GM19023 (cell line): Measurements from ENCODE around the gene MINDY1.

Experiments used
- ATAC-seq: cut with Tn5 transposase; IDR thresholded peaks from one replicate; pipeline ENCODE4 v1.9.1; 2021; ENCODE audit warnings: mild to moderate bottlenecking, moderate library complexity; ENCODE audit not compliant: unreplicated experiment

Gene MINDY1, protein sequence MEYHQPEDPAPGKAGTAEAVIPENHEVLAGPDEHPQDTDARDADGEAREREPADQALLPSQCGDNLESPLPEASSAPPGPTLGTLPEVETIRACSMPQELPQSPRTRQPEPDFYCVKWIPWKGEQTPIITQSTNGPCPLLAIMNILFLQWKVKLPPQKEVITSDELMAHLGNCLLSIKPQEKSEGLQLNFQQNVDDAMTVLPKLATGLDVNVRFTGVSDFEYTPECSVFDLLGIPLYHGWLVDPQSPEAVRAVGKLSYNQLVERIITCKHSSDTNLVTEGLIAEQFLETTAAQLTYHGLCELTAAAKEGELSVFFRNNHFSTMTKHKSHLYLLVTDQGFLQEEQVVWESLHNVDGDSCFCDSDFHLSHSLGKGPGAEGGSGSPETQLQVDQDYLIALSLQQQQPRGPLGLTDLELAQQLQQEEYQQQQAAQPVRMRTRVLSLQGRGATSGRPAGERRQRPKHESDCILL

DNA sequence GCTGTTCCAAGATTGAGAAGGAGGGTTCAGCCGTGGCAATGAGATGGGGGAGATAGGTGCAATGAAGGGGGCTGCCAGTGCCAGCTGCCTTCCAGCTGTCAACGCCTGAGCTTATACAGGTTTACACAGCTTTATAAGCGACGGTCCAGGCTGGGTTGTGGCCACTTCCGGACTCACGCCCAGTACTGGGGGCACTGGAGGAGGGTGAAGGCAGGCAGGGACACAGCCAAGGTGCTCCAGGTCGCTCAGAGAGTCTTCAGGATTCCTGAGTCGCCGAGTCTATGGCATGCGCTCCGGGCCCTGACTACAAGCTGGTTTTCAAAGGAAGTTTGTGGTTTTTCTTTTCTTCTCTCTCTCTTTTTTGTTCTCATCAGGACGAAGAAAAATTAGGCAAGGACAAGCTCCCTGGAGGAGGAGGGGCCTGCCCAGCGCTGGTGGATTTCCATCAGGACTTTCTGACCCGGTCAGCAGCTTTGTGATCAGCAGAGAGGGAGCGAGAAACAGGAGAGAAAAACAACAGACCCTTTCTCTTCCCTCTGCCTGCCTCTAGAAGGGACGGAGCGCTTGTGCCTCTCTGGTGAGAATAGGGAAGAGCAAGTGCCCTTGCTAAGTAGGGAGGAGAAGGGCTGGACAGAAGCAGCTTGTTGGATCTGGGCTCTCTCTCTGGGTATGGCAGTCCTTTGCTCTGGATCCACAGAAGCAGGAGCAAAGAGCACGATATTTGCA is at the start of gene MINDY1:
Gene MINDY1, minus strand, starts transcription at position 576 of the 726 bp plus-strand sequence. CDS start 4,285 bp downstream, outside the sequence.
- no peak for ATAC-seq

DNA sequence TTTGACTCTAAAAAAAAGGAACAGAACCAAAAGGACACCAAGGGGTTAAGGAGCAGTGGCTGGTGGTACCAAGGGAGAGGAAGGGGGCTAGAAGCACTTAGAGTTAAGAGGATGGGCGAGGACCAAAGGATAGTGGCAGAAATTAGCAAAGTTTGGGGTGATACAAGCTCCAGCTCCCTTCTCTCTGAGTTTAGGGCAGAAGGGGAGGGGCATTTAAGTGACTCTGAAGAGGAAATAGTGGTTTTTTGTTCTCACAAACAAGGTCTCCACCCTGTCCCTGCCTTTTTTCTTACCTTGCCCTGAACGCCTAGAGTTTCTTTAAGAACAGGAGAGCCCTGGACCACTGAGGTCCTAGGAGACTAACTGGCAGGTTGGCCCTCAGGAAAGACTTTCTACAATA is 49.4 kb upstream of the MINDY1 start:
- ATAC-seq = no peak

DNA sequence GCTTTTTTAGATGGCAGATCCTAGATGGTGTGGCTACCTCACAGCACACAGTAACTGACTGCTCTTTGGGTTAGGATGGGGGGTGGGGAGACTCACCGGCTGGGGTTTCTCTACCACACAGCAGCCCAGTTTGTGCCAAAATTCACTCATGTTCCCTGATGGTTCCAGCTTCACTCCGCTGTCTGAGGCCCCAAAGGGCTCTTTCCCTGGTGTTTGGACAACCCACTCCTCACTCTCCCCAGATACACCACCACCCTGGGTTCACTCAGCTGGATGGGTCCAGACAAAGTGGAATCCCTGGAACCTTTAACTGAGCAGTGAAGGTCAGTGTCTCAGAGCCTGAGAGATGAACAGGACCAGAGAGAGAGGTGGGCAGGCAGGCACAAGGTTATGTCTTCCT is 48.9 kb upstream of the MINDY1 start:
- ATAC-seq = no peak

DNA sequence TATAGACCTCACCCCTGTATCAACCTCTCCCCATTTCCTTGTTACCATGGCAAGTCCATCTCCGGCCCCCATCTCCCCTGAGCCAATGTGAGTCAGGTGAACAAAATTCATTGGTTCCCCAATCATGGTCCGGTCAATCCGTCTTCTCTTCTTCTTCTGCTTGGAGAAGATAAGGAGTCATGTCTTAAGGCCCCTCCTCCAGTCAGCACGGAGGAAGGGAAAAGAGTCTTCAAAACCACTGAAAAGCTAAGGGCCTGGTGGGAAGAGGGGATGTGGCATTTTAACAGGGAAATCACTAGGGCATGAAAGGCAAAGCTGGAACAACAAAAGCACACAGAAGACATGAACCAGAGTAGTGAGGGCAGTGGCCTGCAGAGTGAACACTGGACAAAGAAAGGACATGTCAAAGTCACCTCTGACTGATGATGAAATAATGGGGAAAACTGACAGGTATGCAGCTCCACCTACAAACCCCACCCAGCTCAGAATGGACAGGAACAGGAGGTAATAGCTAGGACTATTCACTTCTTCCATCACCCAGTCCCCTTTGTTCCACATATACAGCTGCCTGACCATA is 48.4 kb upstream of the MINDY1 start:
- no peak for ATAC-seq

DNA sequence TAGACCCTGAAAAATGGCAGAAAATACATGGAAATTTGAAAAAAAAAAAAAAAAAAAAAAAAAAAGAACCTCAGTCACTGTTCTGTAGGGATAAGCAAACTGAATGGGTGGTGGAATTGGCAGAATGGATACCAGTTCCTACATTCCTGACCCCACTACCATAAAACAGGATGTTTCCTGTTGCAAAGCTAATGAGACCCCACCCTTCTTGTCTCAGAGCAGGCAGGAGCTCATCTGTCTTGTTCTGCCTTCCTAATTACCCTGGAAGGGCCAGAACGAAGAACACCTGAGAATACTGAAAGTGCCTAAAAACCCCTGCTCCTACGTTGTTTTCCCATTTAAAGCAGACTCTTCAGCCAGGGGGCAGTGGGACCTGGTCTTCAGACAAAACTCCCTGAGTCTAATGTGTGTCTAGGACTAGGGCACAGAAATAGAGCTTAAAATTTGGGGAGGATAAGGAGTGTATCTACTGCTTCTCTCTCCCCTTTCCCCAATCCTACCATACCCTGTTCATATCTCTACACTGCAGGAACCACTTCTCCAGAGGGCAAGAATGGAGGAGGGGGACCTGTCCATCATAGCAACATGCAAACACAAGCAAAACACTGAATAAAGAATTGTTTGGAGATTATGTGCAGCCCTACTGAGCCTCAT is 44.8 kb upstream of the MINDY1 start:
- ATAC-seq = no peak

DNA sequence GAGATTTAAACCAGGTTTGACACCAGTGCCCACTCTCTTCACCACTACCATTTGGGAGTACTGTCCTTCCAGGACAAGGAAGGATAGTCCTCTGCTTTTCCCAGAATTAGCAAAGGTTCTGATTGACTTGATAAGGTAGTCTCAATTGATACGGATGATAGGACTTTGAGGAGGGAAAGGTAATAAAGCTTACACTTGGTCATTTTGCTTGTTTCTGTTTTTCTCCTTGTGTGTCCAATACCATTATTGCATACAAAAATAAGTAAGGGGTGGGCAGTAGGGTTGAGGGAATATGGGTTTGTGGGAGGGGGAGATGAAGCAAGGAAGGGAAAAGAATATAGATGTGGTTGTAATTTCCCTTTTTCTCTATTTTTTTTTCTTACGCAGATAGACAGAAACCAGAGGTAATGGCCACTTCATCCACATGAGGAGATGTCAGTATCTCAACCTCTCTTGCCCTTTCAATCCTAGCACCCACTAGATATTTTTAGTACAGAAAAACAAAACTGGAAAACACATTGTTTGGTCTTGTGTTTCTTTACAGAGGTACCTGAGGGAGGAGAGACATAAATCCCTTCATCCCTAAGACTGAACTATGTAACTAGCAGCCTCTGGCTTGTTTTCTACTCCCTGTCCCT is 43.5 kb upstream of the MINDY1 start:
- no peak for ATAC-seq

DNA sequence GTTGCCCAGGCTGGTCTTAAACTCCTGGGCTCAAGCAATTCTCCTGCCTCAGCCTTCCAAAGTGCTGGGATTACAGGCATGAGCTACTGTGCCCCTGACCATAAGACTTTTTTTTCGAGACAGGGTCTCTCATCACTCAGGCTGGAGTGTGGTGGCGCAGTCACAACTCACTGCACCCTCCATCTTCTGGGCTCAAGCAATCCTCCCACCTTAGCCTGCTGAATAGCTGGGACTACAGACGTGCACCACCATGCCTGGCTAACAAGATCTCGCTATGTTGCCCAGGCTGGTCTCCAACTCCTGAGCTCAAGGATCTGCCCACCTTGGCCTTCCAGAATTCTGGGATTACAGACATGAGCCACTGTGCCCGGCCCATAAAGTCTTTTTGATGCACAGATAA is 42.8 kb upstream of the MINDY1 start:
- no peak for ATAC-seq

DNA sequence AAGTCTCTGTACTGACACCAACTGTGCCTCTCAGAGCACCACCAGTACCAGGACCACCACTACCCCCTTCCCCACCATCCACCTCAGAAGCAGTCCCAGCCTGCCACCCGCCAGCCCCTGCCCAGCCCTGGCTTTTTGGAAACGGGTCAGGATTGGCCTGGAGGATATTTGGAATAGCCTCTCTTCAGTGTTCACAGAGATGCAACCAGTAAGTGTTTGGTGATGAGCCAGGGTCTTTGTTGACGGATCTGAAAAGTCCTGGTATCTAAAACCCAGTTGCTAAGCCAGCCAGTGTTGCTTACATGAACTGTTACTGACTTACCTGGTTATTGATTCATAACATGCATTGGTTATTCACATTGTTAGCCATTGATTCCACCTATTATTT is 41.9 kb upstream of the MINDY1 start:
- no peak for ATAC-seq

DNA sequence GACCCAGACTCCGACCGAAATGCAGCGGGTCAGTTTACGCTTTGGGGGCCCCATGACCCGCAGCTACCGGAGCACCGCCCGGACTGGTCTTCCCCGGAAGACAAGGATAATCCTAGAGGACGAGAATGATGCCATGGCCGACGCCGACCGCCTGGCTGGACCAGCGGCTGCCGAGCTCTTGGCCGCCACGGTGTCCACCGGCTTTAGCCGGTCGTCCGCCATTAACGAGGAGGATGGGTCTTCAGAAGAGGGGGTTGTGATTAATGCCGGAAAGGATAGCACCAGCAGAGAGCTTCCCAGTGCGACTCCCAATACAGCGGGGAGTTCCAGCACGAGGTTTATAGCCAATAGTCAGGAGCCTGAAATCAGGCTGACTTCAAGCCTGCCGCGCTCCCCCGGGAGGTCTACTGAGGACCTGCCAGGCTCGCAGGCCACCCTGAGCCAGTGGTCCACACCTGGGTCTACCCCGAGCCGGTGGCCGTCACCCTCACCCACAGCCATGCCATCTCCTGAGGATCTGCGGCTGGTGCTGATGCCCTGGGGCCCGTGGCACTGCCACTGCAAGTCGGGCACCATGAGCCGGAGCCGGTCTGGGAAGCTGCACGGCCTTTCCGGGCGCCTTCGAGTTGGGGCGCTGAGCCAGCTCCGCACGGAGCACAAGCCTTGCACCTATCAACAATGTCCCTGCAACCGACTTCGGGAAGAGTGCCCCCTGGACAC is 41.4 kb upstream of the MINDY1 start:
- ATAC-seq = peak; percentile 53

DNA sequence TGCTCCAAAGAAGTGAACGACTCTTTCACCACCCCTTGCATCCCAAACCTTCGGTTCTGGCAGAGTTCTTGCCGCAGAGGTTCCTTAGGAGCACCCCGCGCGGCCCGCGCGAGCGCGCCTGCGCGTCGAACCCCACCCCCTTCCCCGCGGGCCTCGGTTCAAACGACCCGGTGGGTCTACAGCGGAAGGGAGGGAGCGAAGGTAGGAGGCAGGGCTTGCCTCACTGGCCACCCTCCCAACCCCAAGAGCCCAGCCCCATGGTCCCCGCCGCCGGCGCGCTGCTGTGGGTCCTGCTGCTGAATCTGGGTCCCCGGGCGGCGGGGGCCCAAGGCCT is 40.9 kb upstream of the MINDY1 start, which contains the start of gene C1orf56:
Gene C1orf56, plus strand, starts transcription at position 161 of the 334 bp plus-strand sequence. Its CDS starts 97 bp downstream, at position 258.
- ATAC-seq = peak; percentile 52

DNA sequence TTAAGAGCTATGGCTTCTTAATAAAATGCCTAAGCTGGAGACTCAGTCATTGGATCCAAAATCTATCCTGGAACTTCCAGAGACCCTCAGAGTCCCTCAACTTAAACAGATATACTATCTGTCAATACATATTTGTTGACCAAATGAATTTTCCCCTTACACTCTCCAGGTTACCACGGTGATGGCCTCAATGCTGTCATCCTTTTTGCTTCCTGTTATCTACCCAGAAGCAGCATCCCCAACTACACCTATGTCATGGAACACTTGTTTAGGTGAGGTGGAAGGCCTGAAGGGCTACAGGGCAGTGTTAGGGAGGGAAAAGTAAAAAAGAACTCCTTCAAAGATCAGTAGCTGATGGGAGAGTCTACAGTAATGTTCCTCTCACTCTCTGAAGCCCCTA is 36.5 kb upstream of the MINDY1 start:
- ATAC-seq = no peak

DNA sequence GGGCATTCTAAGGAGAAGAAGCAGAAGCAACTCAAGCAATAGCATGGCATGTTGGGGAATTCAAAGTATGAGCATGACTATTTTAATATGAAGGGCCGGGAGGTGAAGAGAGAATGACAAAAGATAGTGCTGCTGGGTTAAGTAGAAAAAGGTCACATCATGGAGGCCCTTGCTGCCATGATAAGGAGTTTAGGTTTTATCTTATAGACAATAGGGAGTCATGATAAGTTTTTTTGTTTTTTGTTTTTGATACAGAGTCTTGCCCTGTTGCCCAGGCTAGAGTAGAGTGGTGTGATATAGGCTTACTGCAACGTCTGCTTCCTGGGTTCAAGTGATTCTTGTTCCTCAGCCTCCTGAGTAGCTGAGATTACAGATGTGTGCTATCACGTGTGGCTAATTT is 32.8 kb upstream of the MINDY1 start:
- ATAC-seq = no peak

DNA sequence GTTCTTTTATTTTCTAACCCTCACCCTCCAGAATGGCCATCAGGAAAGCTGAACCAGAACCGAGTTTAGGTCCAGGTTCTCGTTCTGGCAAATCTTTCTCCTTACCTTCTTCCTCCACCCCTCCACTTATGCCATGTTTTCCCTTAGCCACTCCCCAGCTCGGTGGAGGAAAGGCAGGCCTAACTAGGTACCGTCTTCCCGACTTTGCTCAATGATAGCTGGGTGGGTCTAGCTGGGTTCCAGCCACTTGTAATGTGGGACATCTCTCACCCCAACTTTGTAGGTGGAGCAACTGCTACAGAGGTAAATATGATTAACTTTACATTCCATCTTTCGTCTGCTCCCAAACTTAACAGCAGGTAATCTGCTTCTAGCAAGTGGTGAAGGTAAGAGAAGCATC is 30.3 kb upstream of the MINDY1 start:
- no peak for ATAC-seq

DNA sequence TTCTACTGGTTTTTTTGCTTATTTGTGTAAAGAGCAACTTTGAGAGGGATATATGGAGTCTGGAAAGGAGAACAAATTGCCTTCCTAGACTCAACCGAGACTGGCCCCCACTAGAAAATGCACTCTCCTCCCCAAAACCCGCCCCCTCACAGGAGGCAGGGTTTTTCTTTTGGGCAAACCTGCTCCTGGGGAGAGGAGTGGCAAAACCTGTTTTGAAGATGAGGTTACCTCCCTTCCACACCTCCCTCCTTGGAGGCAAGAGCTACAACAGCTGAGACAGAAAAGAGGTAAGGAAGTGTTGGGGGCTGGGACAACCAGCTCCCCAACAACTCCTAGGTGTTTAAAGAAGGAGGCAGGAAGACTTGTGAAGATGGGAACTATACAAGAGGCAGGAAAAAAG is 29.7 kb upstream of the MINDY1 start, which contains the start of gene BNIPL:
Gene BNIPL, plus strand, starts transcription at position 231 of the 400 bp plus-strand sequence. Its CDS starts 140 bp downstream, at position 371.
- ATAC-seq = no peak

DNA sequence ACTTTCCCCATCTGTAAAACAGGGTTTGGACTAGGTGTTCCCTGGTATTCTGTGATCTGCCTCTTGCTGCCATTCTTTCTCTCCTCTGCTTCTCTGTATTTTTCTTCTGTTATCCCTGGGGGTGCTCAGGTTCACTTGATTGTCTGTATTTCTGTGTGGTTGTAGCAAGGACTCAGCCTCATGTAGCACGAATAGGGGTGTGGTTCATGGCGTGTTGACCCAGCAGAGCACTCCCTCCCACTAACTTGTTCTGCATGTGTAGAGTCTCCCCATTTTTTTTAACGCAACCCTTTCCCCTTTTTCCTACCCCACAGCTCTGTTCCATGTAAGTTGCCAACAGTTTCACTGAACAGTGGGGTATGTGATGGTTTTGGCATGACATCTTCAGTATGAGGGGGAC is 28.5 kb upstream of the MINDY1 start:
- ATAC-seq = no peak

DNA sequence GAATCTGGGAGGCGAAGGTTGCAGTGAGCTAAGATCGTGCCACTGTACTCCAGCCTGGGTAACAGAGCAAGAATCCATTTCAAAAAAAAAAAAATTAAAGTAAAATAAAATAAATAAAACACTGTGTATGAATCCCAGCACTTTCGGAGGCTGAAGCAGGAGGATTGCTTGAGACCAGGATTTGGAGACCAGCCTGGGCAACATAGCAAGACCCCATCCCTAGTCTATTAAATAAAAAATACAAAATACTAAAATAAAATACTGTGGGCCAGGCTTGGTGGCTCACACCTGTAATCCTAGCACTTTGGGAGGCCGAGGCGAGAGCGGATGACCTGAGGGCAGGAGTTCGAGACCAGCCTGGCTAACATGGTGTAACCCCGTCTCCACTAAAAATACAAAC is 25.5 kb upstream of the MINDY1 start:
- ATAC-seq = no peak

DNA sequence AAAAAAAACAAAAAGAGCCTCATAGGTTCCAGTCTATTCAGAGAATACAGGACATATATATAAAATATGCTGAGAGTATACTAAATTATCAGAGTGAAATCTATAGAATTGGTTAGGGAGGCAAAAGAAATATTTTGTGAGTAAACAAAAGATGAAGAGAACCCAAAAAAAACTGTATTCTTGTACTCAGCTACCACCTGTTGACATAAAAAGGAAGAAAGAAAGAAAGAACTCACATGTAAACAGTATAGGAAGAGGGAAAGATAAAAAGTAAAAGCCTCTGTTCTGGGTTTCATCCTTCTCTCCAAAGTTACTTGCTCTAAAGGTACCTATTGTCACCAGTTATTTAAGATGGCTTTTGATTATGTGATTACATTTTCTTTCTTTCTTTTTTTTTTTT is 19.8 kb upstream of the MINDY1 start:
- ATAC-seq = no peak

DNA sequence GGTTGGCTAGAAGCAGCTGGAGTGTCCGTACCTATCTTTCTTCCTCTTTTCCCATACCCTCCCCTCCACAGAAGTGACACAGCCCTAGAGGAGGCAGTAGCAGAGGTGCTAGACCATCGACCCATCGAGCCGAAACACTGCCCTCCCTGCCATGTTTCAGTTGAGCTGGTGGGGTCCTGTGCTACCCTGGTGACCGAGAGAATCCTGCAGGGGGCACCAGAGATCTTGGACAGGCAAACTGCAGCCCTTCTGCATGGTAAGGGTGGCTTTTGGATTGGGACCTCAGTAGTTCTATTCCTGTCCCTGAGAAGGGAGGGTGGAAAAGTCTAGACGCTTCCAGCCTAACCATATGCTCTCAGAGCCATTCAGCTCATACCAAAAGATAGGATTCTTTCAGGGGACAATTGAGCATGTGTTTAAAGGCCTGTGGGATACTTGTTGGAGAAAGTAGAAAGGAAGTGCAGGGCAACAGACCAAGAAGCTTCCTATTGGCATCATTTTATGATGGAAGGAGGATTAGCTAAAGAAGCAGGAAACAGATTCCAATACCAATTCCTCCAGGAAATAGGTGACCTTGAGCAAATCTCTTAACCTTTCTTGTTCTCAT is 17.9 kb upstream of the MINDY1 start:
- no peak for ATAC-seq

DNA sequence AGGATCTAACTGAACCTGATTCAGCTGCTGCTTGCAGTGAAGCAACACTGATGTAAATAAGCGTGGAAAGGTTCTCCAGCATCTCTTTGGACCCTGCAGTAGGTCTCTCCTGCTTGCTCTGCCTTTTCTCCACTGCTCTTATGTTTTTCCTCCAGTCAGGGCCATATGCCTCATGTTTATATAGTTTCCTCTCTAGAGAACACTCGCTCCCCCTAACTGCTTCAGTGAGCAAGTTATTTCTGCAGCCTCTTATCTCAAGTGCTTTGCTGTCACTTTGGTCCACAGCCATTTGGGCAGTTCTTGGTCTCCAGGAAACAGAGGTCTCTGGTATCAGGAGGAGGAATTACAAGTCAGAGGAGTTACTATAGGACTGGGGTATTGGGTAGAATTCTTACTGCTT is 6.8 kb upstream of the MINDY1 start:
- ATAC-seq = no peak
